K562 (cell line): ENCODE results near the gene GRK1. TPM values are rescaled to one million over a fixed set of nuclear protein-coding genes. Genes with fewer than 3 reads are reported as not detected.

Experiments
- ATF1 ChIP-seq, 2 experiments: fragments of 450-650 bp in 1 of 2; IDR thresholded peaks; 2 replicates each; pipeline ENCODE4 v1.6.1; 2016; ENCODE audit warnings: missing compliant biosample characterization in 1 of 2, missing genetic modification characterization in 1 of 2
- ATF3 ChIP-seq, 2 experiments: fragments of 450-650 bp in 1 of 2; sonication (generic) in 1 of 2; formaldehyde crosslinking in 1 of 2; IDR thresholded peaks in 1 of 2; conservative IDR thresholded peaks in 1 of 2; 2 replicates each; pipeline versions ENCODE4 v1.6.1 to v1.8.1; 2016 to 2023; ENCODE audit warnings: mild to moderate bottlenecking in 2 of 2, moderate library complexity in 2 of 2, inconsistent platforms in 1 of 2, missing genetic modification reagents in 1 of 2
- BCOR ChIP-seq: fragments of 450-650 bp; IDR thresholded peaks from 2 replicates; pipeline ENCODE4 v1.6.1; 2016
- CBFA2T2 ChIP-seq: fragments of 450-650 bp; conservative IDR thresholded peaks from 2 replicates; pipeline ENCODE4 v1.6.1; 2017; ENCODE audit warnings: mild to moderate bottlenecking
- CREB1 ChIP-seq, 2 experiments: sonication (generic) in 1 of 2; formaldehyde crosslinking in 1 of 2; IDR thresholded peaks; 2 replicates each; pipeline versions ENCODE4 v1.6.1 to v1.8.0; 2012 to 2022; ENCODE audit warnings: inconsistent platforms in 1 of 2, mild to moderate bottlenecking in 1 of 2, missing genetic modification reagents in 1 of 2, moderate library complexity in 1 of 2
- CTBP1 ChIP-seq: fragments of 450-650 bp; IDR thresholded peaks from 2 replicates; pipeline ENCODE4 v1.6.1; 2016; ENCODE audit warnings: borderline replicate concordance
- ELF2 ChIP-seq: fragments of 250-450 bp; sonication (Bioruptor Pico); IDR thresholded peaks from 2 replicates; pipeline ENCODE4 v1.5.0; 2021; ENCODE audit warnings: mild to moderate bottlenecking
- KDM5B ChIP-seq: fragments of 200-600 bp; sonication (generic); IDR thresholded peaks from 2 replicates; pipeline ENCODE4 v1.6.1; 2012; ENCODE audit warnings: low read depth, mild to moderate bottlenecking, moderate library complexity, low read length, control low read depth, inconsistent platforms; ENCODE audit not compliant: insufficient replicate concordance
- RBM17 ChIP-seq: fragments of 200-400 bp; formaldehyde crosslinking; IDR thresholded peaks from 2 replicates; pipeline ENCODE4 v1.6.1; 2017; ENCODE audit warnings: low read depth, mild to moderate bottlenecking, low read length, borderline replicate concordance
- RNF2 ChIP-seq: sonication (generic); IDR thresholded peaks from 2 replicates; pipeline ENCODE4 v1.6.1; 2016
- ZNF124 ChIP-seq: sonication (generic); formaldehyde crosslinking; IDR thresholded peaks from 2 replicates; pipeline ENCODE4 v1.8.1; 2022; ENCODE audit warnings: missing genetic modification reagents
- ZNF24 ChIP-seq: fragments of 450-650 bp; IDR thresholded peaks from 2 replicates; pipeline ENCODE4 v1.6.1; 2016
- ZNF274 ChIP-seq: IDR thresholded peaks from 2 replicates; pipeline ENCODE4 v1.6.1; 2011; ENCODE audit warnings: low read depth, mild to moderate bottlenecking, low read length, moderate library complexity, borderline replicate concordance
- ZNF318 ChIP-seq, 2 experiments: fragments of 450-650 bp; IDR thresholded peaks; 2 replicates each; pipeline ENCODE4 v1.6.1; 2016; ENCODE audit warnings: mild to moderate bottlenecking in 2 of 2, borderline replicate concordance in 1 of 2, low read depth in 1 of 2, moderate library complexity in 1 of 2
- polyA plus RNA-seq, 8 experiments: library from polyadenylated mRNA; depleted of rRNA in 4 of 8; stranded (reverse) in 5 of 8; unstranded in 3 of 8; fragments of >200 nt; fragmentation: Nextera tagmentation in 2 of 8; fragmentation: Illumina TruSeq in 1 of 8; extraction: Ambion mirVana in 2 of 8; extraction: Trizol in 1 of 8; gene quantifications; 2 replicates each; pipeline versions ENCODE4 v1.2.1 to v1.2.3, GENCODE V29; 2011 to 2014; ENCODE audit warnings: inconsistent platforms in 1 of 8, missing spikeins in 1 of 8
- total RNA-seq, 7 experiments: library from RNA; depleted of rRNA in 6 of 7; stranded (reverse); fragments of >200 nt in 6 of 7; fragmentation: Illumina TruSeq in 2 of 7; extraction: Trizol in 2 of 7; gene quantifications; 2 replicates each; pipeline versions ENCODE4 v1.2.1 to v1.2.3, GENCODE V29; 2011 to 2021; ENCODE audit warnings: low replicate concordance in 1 of 7
- TF ChIP-seq, protein P1 (sequence below): fragments of 450-650 bp; formaldehyde crosslinking; IDR thresholded peaks from 2 replicates; pipeline ENCODE4 v1.4.0; 2020; ENCODE audit warnings: mild to moderate bottlenecking, moderate library complexity

GRK1 gene
- total and polyA plus RNA-seq, 9 of the 15 experiments (the other 6 are each of a cell fraction or from before 2014, with no cell fraction given): 0.09 TPM; not detected in 8

DNA sequence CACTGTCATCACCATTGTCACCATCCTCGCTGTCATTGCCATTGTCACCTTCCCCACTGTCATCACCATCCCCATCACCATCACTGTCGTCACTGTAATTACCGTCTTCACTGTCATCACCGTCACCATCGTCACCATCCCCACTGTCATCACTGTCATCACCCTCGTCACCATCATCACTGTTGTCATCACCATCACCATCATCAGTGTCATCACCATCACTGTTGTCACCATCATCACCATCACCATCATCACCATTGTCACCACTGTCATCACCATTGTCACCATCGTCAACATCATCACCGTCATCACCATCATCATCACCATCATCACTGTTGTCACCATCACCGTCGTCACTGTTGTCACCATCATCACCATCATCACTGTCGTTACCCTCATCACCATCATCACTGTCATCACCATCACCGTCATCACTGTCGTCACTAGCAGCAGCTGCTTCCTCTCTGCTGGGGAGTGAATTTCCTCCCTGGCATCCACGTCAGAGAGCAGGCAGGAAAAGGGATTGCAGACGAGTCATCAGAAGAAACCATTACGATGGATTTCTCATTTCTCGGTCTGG lies 119.3 kb downstream of the GRK1 start (continued):
- TF ChIP-seq ZNF318 (IDR thresholded peaks at IDR 0.05; ENCODE audit: borderline replicate concordance in 1 of 2, low read depth in 1 of 2): peak in 1 of 2 experiments; percentile 58; a peak in 2 of 4 replicates
- no peak for TF ChIP-seq ZNF24
- no peak for TF ChIP-seq RNF2
- TF ChIP-seq BCOR: no peak
- TF ChIP-seq KDM5B: no peak
- TF ChIP-seq ATF1 (CRISPR knock-in tag; IDR thresholded peaks at IDR 0.05): no peak
- peak; percentile 84 for TF ChIP-seq ATF1 (tag; IDR thresholded peaks at IDR 0.05)
- peak; percentile 44; the same call in 1 of the 2 replicates for TF ChIP-seq CTBP1
- no peak for TF ChIP-seq ELF2 (CRISPR knock-in tag)
- no peak for TF ChIP-seq ZNF274
- no peak for TF ChIP-seq CBFA2T2
- peak; percentile 45; the same call in 1 of the 2 replicates for TF ChIP-seq CREB1 (IDR thresholded peaks at IDR 0.05)
- peak; percentile 64 for TF ChIP-seq CREB1 (CRISPR knock-in tag; IDR thresholded peaks at IDR 0.05)
- no peak for TF ChIP-seq RBM17
- TF ChIP-seq ATF3 (IDR thresholded peaks at IDR 0.05): peak; percentile 66; the same call in 1 of the 2 replicates
- TF ChIP-seq ATF3 (CRISPR knock-in tag; conservative IDR thresholded peaks at IDR 0.05): no peak
- no peak for TF ChIP-seq ZNF124 (CRISPR knock-in tag)
- TF ChIP-seq, protein P1, sequence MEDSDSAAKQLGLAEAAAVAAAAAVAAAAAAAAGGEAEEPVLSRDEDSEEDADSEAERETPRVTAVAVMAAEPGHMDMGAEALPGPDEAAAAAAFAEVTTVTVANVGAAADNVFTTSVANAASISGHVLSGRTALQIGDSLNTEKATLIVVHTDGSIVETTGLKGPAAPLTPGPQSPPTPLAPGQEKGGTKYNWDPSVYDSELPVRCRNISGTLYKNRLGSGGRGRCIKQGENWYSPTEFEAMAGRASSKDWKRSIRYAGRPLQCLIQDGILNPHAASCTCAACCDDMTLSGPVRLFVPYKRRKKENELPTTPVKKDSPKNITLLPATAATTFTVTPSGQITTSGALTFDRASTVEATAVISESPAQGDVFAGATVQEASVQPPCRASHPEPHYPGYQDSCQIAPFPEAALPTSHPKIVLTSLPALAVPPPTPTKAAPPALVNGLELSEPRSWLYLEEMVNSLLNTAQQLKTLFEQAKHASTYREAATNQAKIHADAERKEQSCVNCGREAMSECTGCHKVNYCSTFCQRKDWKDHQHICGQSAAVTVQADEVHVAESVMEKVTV (CRISPR knock-in tag): no peak
